Measurements from ENCODE around the gene SYNPO.
A peak's percentile ranks its signal among the peaks of the same experiment; 100 is the strongest.

SYNPO gene

DNA sequence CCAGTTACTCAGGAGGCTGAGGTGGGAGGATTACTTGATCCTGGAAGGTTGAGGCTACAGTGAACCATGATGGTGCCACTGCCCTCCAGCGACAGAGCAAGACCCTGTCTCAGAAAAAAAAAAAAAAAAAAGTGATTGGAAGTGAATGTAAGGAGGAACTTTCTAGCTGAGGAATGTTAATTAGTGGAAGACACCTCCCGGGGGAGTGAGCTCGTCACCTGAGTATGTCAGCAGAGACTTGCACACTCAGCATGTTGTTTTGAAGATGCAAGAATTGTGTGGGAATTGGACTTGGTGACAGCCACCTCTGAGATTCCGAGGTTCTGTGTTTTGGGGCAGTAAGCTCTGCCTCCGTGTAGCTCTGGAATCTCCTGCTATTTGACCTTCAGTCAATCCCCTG, 3.6 kb downstream of the SYNPO start:
- DNase-seq, result no peak

DNA sequence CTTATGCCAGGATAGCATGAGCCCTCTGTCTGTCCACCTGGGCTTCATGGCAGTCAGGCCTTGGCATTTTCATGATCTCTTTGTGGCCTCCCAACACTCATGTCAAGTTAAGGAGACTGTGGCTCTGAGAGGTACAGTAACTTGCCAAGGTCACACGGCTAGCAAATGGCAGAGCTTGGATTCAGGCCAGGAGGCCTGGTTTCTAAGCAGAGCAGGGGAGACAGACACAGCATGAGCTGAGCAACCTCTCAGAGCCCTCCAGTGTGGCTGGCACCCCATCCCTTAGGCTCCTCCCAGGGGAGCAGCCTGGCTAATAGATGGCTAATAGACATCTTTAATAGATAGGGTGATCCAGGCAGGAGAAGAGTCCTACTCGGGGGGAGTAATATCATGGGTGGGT, 4.1 kb downstream of the SYNPO start:
- no peak for DNase-seq

- no peak for DNase-seq
Observed at GRCh38 chr5:150645070-150645700, 4.7 kb downstream of the SYNPO start.

DNA sequence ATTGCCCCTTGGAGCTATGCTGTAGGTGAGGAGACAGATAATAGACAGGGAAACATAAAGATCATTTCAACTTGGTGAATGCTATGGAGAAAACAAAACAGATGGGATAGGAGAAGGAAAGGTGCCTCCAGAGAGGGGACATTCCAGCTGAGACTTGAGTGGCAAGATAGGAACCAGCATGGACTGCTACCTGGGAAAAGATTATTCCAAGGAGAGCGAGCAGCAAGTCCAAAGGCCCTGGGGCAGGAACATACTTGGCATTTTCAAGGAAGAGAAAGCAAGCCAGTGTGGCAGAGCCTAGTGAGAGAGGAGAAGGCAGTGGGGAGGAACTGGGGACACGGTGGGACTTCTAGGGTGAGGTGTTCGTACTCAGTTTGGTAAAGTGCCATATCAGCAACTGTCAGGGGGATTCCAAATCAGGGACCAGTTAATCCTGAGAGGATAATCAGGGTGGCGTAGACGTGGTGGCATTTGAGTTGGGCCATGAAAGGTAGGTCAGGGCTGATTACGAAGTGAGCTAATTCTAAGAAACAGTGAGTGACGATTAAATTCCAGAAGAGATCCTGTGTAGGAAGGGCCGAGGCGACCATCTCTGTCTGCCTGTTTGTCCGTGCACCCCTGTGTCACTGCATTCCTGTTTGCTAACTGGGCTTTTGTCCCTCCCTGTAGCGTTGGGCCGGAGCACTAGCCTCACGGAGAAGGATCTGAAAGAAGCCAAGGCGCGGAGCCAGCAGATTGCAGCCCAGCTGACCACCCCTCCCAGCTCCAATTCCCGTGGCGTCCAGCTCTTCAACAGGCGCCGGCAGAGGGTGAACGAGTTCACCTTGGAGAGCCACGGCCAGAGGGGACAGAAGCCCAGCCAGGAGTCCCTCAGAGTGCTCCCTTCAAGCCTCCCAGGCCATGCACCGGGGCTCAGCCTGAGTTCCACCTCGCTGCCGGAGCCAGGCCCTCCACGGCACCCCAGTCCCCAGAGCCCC, 7.1 kb downstream of the SYNPO start:
- DNase-seq, result no peak

DNA sequence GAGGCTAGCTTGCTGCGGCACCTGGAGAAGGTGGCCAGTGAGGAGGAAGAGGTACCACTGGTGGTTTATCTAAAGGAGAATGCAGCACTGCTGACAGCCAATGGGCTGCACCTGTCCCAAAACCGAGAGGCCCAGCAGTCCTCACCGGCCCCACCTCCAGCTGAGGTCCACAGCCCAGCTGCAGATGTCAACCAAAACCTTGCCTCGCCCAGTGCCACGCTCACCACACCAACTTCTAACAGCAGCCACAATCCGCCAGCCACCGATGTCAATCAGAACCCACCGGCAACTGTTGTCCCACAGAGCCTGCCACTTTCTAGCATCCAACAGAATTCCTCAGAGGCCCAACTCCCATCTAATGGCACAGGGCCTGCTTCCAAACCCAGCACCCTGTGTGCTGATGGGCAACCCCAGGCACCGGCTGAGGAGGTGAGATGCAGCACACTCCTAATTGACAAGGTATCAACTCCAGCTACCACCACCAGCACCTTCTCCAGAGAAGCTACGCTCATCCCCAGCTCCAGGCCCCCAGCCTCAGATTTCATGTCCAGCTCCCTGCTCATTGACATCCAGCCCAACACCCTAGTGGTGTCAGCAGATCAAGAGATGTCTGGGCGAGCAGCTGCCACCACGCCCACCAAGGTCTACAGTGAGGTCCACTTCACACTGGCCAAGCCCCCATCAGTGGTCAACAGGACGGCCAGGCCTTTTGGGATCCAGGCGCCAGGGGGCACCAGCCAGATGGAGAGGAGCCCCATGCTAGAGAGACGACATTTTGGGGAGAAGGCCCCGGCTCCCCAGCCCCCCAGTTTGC, 8.0 kb downstream of the SYNPO start:
- no peak for DNase-seq

DNA sequence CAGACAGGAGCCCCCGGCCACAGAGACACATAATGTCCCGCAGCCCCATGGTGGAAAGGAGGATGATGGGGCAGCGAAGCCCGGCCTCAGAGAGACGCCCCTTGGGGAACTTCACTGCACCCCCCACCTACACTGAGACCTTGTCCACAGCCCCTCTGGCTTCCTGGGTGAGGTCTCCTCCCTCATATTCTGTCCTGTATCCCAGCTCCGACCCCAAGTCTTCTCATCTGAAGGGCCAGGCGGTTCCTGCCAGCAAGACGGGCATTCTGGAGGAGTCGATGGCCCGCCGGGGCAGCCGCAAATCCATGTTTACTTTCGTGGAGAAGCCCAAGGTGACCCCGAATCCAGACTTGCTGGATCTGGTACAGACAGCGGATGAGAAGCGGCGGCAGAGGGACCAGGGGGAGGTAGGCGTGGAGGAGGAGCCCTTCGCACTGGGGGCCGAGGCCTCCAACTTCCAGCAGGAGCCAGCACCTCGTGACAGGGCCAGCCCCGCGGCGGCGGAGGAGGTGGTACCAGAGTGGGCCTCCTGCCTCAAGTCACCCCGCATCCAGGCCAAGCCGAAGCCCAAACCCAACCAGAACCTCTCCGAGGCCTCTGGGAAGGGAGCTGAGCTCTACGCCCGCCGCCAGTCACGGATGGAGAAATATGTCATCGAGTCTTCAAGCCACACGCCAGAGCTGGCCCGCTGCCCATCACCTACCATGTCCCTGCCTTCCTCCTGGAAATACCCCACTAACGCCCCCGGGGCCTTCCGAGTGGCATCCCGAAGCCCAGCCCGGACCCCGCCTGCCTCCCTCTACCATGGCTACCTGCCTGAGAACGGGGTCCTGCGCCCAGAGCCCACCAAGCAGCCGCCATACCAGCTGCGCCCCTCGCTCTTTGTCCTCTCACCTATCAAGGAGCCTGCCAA, 8.9 kb downstream of the SYNPO start:
- DNase-seq, result no peak

DNA sequence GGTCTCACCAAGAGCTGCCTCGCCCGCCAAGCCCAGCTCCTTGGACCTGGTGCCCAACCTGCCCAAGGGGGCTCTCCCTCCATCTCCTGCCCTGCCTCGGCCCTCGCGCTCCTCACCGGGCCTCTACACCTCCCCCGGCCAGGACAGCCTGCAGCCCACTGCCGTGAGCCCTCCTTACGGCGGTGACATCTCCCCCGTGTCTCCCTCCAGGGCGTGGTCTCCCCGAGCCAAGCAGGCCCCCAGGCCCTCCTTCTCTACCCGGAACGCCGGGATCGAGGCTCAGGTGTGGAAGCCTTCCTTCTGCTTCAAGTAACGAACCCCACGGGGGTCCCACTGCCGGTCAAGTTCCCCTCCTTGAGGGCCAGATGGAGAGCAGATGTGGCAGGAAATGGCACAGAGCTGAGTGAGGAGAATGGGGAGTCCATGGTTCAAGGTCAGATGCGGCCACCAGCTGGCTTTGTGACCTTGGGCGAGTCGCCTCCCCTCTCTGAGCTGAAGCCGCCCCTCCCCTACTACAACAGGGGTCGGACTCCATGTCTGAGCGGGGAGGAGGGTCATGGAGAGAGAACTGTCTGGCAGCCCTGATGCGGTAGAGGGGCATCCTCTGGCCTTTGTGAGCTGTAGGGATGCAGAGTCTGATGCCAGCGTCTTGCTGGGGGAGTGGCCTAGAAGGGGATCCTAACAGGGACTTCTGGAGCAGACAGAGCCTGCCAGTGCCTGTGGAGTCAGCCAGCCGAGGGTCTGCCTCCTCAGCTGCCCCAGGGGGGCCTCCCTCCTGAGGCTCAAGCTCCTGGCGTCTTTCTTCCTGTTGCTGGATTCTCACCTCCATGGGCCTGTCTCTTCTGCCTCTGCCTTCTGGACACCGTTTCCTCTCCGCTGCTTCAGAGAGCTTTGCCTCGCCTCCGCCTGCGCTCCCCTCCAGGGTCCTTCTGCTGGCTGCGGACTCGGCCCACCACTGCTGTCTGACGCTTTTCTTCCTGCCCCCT, 9.9 kb downstream of the SYNPO start:
- DNase-seq, result no peak

DNA sequence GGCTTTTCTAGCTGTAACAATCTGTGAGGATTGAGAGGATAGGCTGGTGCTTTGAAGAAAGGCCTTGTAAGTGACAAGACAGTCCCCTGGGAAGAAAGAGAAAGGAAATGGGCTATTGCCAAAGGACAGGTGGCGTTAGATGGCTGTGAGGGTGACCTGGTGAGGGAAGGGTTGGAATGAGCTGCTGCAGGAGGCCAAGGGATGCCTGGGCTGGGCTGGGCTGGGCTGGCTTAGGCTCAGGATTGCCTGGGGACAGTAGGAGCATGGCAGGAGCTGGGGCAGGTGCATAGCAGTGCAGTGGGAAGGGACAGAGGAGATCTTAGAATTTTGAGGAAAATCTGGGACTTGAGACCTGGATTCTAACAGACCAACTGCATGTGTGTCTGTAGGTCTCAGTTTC, 10.9 kb downstream of the SYNPO start:
- no peak for DNase-seq

DNA sequence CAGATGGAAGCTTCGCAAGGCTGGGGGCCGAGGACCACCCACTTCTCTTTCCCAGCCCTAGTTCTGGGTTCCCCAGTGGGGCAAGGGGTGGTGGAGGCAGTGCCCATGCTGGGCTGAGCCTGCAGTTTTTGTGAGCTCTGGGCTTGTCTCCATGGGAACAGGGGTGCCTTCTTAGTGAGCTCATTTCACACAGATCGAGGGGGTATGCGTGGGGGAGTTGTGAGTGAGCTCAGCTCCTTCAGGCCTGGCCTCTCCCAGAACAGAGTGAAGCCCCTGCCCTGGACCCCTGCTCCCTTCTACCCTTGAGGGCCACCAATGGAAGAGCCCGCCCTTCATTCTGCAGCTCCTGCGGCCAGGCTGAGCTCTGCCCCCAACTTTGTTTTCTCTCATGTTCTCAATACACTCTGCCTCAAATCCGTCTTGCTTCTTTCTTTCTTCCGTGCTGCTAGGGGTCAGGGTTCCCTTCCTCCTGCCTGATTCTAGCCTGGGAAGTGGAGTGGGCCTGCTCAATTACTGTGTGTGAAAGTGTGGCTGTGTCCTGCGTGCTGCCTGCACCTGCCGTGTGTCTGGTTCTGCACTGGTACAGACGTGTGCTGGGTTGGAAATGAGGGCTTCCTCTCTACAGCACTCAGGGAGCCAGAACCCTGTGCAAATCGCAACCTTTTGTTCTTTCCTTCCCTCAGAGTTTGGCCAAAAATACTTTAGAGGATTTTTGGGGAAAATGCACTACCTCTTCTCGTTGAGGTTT, 11.6 kb downstream of the SYNPO start:
- DNase-seq, result no peak

DNA sequence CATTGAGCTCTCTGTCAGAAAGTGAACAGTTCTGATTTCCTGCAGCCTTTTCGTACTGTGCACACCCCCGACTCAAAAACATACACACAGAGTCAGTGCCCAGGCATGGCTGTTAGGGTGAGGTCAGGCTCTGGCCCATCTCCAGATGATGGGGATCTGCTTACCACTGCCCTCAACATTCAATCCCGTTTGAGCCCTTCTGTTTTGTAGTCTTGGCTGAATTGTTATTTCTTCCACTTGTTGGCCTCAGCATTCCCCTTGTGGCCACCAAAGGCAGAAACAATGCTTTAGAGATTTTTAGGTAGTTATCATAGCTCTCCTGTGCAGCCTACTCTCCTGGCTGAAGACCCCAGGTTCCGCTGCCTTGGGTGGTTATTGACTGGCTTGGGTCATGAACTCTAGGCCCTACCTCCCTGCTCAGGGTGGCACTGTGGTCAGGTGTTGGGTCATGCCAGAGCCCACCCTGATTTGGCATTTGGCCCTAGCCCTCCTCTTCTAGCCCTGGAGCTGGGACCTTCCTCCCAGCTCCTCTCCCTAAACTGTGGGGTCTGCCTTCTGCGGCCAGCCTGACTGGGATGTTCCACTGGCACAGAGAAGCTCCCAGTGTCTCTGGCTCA, 12.8 kb downstream of the SYNPO start:
- DNase-seq, result no peak

DNA sequence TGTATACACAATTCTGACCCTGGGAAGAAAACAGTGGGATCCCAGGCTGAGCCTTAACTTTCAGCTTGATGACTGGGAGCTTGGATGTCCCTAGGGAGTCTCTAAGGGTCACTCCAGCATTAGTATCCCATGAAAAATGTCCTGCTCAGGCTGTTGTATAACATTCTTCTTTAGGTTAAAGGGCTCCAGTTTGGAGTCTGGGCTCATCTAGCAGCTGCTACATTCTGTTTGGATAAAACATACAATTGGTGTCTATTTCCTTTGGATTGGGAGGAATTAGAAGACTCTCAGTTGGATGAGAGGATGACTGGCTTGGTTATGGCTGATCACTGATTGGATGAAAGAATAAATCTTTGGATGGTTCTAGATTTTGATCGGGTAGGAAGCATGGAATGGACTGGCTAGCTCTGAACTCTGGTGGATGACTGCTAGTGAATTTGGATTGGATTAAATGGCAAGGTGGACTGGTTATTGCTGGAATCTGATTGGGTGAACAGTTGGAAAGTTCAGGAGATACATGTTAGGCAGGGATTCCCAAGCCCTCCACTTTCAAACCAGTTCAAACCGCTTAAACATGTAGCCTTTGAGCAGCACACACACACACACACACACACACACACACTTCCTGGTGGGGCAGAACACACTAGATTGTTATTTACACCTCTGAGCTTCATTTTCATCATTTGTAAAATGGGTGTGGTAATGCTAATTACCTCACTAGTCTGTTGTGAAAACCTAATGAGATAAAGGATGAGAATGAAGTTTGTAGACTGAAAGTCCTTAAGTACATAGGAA, 13.5 kb downstream of the SYNPO start:
- no peak for DNase-seq

DNA sequence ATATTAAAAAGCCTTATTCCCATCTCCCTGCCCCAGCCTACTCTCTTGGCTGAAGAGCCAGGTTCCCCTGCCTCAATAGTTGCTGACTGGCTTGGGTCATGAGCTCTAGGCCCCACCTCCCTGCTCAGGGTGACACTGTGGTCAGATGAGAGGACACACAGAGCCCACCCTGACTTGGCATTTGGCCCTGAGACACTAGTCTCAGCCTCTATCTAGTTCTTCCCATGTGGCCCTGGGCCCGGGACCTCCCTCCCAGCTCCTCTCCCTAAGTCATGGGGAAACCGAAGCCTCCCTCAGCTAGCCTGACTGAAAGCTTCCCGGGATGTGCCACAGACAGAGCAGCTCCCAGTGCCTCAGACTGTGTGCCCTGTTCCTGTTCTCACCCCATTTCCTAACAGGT, 14.8 kb downstream of the SYNPO start:
- no peak for DNase-seq

GRCh38 chr5:150656191-150657132, 16.0 kb downstream of the SYNPO start:
- DNase-seq, result peak; percentile 31

DNA sequence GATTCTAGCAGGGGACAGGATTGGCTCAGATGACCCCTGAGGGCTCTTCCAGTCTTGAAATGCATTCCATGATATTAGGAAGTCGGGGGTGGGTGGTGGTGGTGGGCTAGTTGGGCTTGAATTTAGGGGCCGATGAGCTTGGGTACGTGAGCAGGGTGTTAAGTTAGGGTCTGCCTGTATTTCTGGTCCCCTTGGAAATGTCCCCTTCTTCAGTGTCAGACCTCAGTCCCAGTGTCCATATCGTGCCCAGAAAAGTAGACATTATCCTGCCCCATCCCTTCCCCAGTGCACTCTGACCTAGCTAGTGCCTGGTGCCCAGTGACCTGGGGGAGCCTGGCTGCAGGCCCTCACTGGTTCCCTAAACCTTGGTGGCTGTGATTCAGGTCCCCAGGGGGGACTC, 17.7 kb downstream of the SYNPO start:
- no peak for DNase-seq

DNA sequence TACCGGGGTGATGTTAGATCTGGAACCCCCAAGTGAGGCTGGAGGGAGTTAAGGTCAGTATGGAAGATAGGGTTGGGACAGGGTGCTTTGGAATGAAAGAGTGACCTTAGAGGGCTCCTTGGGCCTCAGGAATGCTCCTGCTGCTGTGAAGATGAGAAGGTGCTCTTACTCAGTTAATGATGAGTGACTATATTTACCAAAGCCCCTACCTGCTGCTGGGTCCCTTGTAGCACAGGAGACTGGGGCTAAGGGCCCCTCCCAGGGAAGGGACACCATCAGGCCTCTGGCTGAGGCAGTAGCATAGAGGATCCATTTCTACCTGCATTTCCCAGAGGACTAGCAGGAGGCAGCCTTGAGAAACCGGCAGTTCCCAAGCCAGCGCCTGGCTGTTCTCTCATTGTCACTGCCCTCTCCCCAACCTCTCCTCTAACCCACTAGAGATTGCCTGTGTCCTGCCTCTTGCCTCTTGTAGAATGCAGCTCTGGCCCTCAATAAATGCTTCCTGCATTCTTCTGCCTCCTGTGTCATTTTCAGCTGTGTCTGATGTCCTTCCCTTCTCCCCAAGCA, 18.3 kb downstream of the SYNPO start:
- DNase-seq, result no peak

GRCh38 chr5:150659360-150660107, 19.1 kb downstream of the SYNPO start:
- no peak for DNase-seq
